HepG2 (cell line): ENCODE results near the gene LRRFIP2.
"Not testable (repeated sequence)": the region's sequence is repeated elsewhere in the genome, so short reads cannot be mapped to it uniquely, and the experiment has no call there.

Source experiments
- BRD4 ChIP-seq: sonication (generic); formaldehyde crosslinking; IDR thresholded peaks from 2 replicates; pipeline ENCODE4 v1.4.0; 2020; ENCODE audit warnings: missing genetic modification reagents
- EP300 ChIP-seq, 3 experiments: sonication (generic) in 1 of 3; formaldehyde crosslinking in 1 of 3; IDR thresholded peaks; 2 replicates each; pipeline versions ENCODE4 v1.5.1 to v1.6.1; 2011 to 2020; ENCODE audit warnings: low read depth in 2 of 3, low read length in 2 of 3, borderline replicate concordance in 1 of 3, improper control_type of control experiment in 1 of 3, mild to moderate bottlenecking in 1 of 3, missing genetic modification reagents in 1 of 3, moderate library complexity in 1 of 3
- GATAD2A ChIP-seq: IDR thresholded peaks from 2 replicates; pipeline ENCODE4 v1.6.1; 2016
- ISL2 ChIP-seq: sonication (generic); formaldehyde crosslinking; IDR thresholded peaks from 2 replicates; pipeline ENCODE4 v1.5.0; 2020; ENCODE audit warnings: missing genetic modification reagents
- MBNL3 ChIP-seq: fragments of 250-450 bp; sonication (Bioruptor Pico); conservative IDR thresholded peaks from 2 replicates; pipeline ENCODE4 v1.8.0; 2022; ENCODE audit warnings: mild to moderate bottlenecking, inconsistent platforms
- RFX5 ChIP-seq: IDR thresholded peaks from 2 replicates; pipeline ENCODE4 v1.6.1; 2011; ENCODE audit warnings: low read depth, low read length, improper control_type of control experiment
- SETDB1 ChIP-seq: sonication (generic); formaldehyde crosslinking; IDR thresholded peaks from 2 replicates; pipeline ENCODE4 v1.5.1; 2020; ENCODE audit warnings: missing genetic modification reagents, mild to moderate bottlenecking, borderline replicate concordance
- ZFP41 ChIP-seq: sonication (generic); formaldehyde crosslinking; IDR thresholded peaks from 2 replicates; pipeline ENCODE4 v1.4.0; 2020; ENCODE audit warnings: mild to moderate bottlenecking, missing genetic modification reagents, borderline replicate concordance
- ZNF337 ChIP-seq: sonication (generic); formaldehyde crosslinking; IDR thresholded peaks from 2 replicates; pipeline ENCODE4 v1.5.1; 2020; ENCODE audit warnings: missing genetic modification reagents, low read depth, mild to moderate bottlenecking, borderline replicate concordance
- ZNF775 ChIP-seq: sonication (generic); formaldehyde crosslinking; IDR thresholded peaks from 2 replicates; pipeline ENCODE4 v1.4.0; 2020; ENCODE audit warnings: missing genetic modification reagents, mild to moderate bottlenecking, moderate library complexity, borderline replicate concordance
- TF ChIP-seq, protein P1 (sequence below): sonication (generic); formaldehyde crosslinking; IDR thresholded peaks from 2 replicates; pipeline ENCODE4 v1.8.1; 2023; ENCODE audit warnings: missing genetic modification reagents, mild to moderate bottlenecking, borderline replicate concordance
- TF ChIP-seq, protein P2 (sequence below): sonication (generic); formaldehyde crosslinking; IDR thresholded peaks from 2 replicates; pipeline ENCODE4 v1.5.0; 2020; ENCODE audit warnings: mild to moderate bottlenecking, missing genetic modification reagents, moderate library complexity
- TF ChIP-seq, protein P3 (sequence below): sonication (generic); IDR thresholded peaks from 2 replicates; pipeline ENCODE4 v1.6.1; 2016; ENCODE audit warnings: low read depth, borderline replicate concordance
- TF ChIP-seq, protein P4 (sequence below): sonication (generic); formaldehyde crosslinking; IDR thresholded peaks from 2 replicates; pipeline ENCODE4 v1.8.1; 2023; ENCODE audit warnings: mild to moderate bottlenecking, inconsistent platforms, moderate library complexity, missing genetic modification reagents, borderline replicate concordance

DNA sequence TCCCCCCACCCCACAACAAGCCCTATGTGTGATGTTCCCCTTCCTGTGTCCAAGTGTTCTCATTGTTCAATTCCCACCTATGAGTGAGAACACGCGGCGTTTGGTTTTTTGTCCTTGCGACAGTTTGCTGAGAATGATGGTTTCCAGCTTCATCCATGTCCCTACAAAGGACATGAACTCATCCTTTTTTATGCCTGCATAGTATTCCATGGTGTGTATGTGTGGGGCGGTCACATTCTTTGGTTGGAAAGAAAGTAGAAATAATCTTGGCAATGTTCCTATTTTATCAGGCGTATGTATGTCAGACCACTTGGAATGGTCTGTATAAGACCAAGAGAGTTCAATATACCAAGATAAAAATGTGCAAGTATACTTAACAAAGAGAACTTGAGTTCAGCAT lies 52.3 kb downstream of the LRRFIP2 start:
- TF ChIP-seq, protein P1, sequence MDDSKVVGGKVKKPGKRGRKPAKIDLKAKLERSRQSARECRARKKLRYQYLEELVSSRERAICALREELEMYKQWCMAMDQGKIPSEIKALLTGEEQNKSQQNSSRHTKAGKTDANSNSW (CRISPR knock-in tag) = not testable (repeated sequence)
- TF ChIP-seq GATAD2A; ZNF337; SETDB1 (CRISPR knock-in tag); BRD4 (CRISPR knock-in tag); MBNL3 (CRISPR knock-in tag); ISL2 (CRISPR knock-in tag); RFX5; ZNF775 (CRISPR knock-in tag); ZFP41 (CRISPR knock-in tag); EP300 (IDR thresholded peaks at IDR 0.05; ENCODE audit: low read depth in 2 of 2, low read length in 2 of 2); EP300 (CRISPR knock-in tag; IDR thresholded peaks at IDR 0.05; ENCODE audit: borderline replicate concordance): not testable (repeated sequence)
- TF ChIP-seq, protein P2, sequence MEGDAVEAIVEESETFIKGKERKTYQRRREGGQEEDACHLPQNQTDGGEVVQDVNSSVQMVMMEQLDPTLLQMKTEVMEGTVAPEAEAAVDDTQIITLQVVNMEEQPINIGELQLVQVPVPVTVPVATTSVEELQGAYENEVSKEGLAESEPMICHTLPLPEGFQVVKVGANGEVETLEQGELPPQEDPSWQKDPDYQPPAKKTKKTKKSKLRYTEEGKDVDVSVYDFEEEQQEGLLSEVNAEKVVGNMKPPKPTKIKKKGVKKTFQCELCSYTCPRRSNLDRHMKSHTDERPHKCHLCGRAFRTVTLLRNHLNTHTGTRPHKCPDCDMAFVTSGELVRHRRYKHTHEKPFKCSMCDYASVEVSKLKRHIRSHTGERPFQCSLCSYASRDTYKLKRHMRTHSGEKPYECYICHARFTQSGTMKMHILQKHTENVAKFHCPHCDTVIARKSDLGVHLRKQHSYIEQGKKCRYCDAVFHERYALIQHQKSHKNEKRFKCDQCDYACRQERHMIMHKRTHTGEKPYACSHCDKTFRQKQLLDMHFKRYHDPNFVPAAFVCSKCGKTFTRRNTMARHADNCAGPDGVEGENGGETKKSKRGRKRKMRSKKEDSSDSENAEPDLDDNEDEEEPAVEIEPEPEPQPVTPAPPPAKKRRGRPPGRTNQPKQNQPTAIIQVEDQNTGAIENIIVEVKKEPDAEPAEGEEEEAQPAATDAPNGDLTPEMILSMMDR = not testable (repeated sequence)
- TF ChIP-seq, protein P3, sequence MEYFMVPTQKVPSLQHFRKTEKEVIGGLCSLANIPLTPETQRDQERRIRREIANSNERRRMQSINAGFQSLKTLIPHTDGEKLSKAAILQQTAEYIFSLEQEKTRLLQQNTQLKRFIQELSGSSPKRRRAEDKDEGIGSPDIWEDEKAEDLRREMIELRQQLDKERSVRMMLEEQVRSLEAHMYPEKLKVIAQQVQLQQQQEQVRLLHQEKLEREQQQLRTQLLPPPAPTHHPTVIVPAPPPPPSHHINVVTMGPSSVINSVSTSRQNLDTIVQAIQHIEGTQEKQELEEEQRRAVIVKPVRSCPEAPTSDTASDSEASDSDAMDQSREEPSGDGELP = not testable (repeated sequence)
- TF ChIP-seq, protein P4, sequence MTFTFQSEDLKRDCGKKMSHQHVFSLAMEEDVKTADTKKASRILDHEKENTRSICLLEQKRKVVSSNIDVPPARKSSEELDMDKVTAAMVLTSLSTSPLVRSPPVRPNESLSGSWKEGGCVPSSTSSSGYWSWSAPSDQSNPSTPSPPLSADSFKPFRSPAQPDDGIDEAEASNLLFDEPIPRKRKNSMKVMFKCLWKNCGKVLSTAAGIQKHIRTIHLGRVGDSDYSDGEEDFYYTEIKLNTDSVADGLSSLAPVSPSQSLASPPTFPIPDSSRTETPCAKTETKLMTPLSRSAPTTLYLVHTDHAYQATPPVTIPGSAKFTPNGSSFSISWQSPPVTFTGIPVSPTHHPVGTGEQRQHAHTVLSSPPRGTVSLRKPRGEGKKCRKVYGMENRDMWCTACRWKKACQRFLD = not testable (repeated sequence)
